Aortic smooth muscle cell (primary cell): ENCODE results near the gene OXCT2. TPM values are rescaled to one million over a fixed set of nuclear protein-coding genes. Genes with fewer than 3 reads are reported as not detected.

Experiments used
- total RNA-seq: library from RNA; depleted of rRNA; stranded (reverse); fragments of >200 nt; gene quantifications from 2 replicates; pipeline ENCODE4 v1.2.3, GENCODE V29; 2014

Gene OXCT2
- 0.99 and 5.4 TPM in 2 replicates for total RNA-seq

DNA sequence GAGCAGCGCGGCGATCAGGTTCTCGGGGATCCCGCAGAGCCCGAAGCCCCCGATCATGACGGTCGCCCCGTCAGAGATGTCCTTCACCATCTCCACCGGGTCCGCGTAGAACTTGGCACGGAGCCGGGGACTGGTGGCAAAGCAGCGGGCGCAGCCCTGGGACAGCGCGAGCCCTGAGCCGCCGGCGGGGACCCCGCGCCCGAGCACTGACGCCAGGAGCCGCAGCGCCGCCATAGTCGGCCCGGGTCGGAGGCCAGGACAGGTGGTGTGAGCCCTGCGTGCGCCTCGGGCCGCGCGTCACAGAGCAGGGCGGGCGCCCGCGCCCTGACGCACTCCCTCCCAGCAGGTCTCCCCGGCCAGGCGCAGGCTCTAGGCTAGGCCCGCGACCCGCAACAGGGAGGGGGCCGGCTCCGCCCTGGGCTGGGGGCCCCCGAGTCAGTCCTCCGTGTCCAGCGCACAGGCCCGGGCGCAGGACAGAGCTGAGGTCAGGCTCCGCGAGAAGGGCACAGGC is at the start of gene OXCT2:
TSS of gene OXCT2 (minus strand) at position 327 of the 511 bp plus-strand sequence. CDS start at position 234, 93 bp downstream.

DNA sequence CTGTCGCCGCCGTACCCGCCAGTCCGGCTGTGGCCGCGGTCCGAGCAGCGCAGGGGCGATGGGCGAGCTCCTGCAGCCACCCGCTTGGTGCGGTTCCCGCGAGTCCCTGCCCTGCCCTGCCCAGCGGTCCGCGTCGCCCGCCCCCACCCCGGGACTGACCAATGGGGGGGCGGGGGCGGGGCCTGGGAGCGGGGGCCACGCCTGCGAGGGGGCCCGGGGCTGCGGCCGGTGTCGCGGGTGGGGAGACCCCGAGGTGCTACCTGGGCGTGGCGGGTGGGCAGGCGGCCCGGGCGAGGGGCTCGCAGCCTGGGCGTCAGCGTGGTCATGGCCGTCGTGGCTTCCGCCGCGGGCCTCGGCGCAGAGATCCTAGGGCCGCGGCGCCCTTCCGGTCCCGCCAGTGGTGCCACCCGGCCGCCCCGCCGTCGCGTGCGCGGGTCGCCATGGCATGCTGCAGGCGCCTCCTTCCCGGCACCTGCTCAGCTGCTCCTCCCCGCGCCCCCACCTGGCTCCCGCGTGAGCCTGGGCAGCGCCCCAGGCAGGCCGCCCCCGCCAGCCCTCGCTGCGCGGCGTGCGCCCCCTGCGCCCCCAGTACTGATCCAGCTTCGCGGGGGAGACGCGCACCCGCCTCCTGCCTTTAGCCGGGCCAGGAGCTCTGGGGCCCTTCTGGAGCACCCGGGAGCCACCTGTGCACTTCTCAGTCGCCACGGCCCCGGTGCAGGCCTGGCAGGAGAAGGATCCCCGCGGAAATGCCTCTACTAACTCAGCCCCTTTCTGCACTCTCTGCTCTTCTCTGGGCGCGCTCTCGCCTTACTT is 17.8 kb upstream of the OXCT2 start, which contains the start of gene BMP8B:
TSS of gene BMP8B (minus strand) at position 108 of the 813 bp plus-strand sequence. CDS start 380 bp downstream, outside the sequence.

DNA sequence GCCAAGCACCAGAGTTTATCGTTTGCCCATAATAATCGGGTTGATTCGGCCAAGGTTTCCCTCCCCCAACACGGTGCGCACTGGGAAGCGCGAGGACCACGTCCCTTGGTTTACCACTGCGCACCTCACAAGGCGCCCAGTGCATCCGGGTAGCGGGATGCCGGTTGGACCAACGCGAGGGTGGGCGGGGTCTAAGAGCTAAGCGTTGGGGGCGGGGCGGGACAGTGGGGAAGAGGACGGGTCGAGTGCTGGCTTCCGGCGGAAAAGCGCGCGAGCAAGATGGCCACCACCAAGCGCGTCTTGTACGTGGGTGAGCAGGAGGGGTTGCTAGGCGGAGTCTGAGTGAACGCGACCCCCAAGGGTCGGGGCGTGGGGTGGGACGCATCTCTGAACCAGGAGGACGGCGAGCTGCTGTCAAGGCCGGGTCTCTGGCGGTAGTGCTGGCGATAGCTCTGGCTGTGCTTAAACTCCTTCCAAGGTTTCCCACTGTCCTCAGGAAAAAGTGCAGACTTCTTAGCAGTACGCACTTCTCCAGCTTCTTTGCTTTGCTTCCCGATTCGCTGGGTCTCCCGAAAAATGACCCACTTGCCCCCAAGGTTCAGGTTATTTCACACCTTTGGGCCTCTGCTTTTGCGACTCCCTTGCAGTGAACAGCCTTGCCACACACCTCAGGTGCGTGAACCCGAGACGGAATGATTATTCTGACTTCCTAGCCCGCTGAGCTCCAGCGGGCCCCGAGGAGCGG is 32.4 kb downstream of the OXCT2 start, which contains the start of gene PPIE:
TSS of gene PPIE (plus strand) at position 261 of the 745 bp plus-strand sequence. CDS start at position 280, 19 bp downstream.

Other genes with a start within 250 kb of the OXCT2 start
- 194 and 196 TPM in 2 replicates for gene PABPC4, start 194.6 kb downstream of the OXCT2 start, total RNA-seq
- gene HEYL, start 131.7 kb downstream of the OXCT2 start, total RNA-seq: 0.19 and 0.53 TPM in 2 replicates
- not detected in 2 replicates for gene NT5C1A, start 99.2 kb downstream of the OXCT2 start, total RNA-seq
- gene HPCAL4, start 79.9 kb downstream of the OXCT2 start, total RNA-seq: not detected in 2 replicates
- gene PPIE, start 32.5 kb downstream of the OXCT2 start, total RNA-seq: 34.3 and 37.3 TPM in 2 replicates
- gene BMP8B, start 17.5 kb upstream of the OXCT2 start, total RNA-seq: under 0.01 TPM in 1 of 2 replicates, not detected in the other
- 17.7 and 19.0 TPM in 2 replicates for gene TRIT1, start 112.2 kb upstream of the OXCT2 start, total RNA-seq
- 0.12 and 0.26 TPM in 2 replicates for gene MYCL, start 130.6 kb upstream of the OXCT2 start, total RNA-seq
- gene MFSD2A, start 183.8 kb upstream of the OXCT2 start, total RNA-seq: 0.62 and 1.8 TPM in 2 replicates